NCI-H446 treated with DMSO at 0.1 percent for 48 hours (cell line): ENCODE data around the gene GATD1.

Source experiments
- DNase-seq: peaks from one replicate; lab custom pipeline; 2025; lab: John Stamatoyannopoulos, UW

GATD1 gene

DNA sequence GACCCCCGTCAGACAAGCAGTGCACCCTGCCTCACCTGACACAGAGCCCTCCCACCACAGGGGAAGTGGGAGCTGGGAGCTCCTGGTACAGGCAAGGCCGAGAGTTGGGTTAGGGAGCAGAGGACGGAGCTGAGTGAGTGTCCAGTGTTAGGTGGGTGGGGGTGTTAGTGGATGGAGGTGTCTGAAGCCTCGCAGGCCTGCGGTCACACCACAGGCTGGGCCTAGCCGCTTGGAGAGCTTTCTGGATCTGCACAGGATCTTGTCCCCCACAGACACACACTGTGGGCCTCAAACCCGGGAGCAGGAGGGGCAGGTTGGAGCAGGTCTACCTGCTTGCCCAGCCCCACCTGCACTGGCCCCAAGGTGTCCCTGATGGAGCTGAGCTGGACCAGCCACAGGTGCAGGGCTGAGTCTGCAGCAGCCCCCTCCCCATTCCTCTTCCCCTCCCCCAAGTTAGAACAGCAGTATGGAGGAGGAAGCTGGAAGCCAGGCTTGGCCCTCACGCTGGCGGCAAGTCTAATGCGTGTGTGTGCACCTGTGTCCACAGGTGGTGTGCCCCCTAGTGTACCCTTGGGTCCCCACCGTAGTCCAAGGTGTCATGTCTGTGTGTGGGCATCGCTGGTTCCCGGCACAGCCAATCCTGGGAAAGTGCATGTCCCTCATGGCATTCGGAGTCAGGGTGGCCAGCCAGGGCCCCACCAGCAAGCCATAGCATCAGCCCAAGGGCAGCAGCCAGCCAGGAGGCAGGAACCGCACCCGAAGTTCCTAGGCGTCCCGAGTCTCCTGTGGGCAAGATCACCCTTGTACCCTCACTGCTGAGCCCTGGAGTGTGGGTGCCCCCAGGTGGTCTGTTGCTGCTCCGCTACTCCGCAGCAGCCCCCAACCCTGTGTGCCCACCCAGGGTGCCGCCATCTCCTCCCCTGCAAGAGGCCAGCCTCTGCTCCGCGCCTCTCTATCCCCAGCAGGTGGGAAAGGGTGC, 2.0 kb upstream of the GATD1 start:
- DNase-seq, result no peak

DNA sequence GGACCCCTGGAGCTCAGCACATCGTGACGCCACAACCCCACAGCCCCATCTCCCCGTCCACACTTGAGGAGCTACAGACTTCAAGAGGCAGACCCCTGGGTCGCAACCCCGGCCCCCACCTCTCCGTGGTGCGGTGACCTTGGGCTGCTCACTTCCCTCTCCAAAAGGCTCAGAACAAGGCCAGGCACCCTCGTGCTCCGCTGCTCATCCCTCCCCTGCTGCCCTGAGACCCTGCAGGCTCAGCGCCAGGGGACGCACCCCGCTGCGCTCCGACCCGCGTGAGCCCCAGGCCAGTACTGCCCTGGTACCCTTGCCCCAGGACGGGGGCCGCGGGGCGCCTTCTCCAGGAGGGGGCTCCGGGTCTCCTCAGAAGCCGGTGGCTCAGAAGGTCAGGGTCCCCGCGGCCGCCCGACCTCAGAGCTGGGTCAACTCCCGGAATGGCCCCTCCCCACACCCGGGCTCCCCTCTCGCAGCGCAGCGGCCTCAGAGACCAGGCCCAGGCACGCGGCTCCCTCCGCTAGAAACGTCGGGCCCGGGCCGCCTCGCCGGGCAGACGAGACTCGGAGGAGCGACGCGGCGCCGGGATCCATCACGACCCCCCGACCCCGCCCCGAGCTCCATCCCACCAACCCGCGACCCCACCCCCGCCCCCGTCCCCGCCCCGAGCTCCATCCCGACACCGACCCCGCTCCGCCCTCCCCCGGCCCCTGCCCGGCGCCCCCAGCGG, 563 bp downstream of the GATD1 start:
- DNase-seq, result no peak

DNA sequence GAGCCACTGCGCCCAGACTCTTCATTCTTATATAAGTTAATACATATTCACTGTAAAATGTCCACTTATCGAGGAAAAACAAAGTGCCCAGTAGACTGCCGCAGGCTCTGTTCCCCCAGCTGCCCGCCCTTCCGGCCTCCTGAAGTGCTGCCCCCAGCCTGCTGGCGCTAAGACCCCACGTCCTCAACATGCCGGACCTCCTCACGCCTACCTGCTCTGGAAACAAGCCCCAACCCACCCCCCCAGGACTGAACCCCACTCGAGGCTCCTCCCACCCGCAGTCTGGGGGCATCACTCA, 1.1 kb downstream of the GATD1 start:
- DNase-seq, result no peak

GRCh38 chr11:774873-775592, 2.3 kb downstream of the GATD1 start:
- no peak for DNase-seq

DNA sequence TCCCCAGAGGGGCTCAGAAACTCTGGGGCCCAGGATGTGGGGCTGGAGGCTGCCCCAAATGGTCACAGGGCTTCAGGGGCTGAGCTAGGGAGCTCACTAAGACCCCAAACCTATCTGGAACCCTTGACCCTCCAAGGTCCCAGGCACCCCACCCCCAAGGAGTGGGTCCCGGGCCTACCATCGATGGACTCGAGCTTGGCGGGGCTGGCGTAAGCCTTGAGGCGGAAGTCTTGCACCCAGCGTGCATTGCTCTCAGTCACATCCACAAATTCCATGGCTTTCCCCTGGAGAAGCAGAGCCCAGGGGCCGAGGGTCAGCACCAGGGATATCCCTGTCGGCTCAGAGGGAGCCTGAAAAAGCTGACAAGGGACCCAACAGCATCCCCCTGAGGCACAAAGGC, 3.5 kb downstream of the GATD1 start:
- DNase-seq, result no peak

GRCh38 chr11:773425-773824, 3.9 kb downstream of the GATD1 start:
- DNase-seq, result no peak

DNA sequence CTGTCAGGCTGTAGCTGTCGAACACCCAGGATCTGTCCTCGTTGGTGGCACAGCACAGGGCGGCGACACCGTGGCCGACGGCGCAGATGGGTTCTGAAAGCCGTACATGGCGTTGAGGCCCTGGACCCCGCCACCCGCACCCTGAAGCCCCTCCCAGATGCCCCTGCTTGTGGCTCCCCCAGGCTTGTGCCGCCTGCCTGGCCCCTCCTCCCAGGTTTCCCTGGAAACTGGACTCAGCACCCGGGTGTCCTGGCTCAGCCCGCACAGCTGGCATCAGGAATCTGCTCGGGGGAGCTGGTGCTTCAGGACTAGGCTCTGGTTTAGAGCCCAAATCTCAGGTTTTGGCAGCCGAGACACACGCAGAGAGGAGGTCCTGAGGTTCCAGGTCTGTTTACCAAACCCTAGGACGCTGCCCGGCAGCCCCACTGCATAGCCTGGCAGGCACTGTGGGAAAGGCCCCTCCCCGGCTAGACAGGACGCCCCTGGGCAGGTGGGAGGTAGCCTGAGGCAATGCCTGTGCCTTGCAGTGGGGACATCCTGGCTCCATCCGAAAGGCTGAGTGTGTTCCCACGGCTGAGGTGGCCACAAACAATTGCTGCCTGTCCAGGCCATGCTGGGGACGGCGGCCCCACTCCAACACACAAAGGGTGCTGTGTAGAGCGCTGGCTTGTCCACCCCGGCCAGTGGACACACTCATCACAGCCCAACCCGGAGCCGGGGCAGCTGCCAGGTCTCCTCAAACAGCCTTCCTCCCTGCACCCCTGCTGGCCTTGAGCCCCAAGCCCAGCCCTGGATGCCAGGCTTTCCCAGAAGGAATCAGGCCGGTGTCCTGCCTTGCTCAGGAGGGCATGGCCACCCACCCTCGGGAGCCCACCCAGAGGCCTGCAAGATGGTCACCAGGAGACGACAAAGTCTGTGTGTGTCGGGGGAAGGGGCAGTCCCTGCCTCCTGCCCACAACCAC, 4.6 kb downstream of the GATD1 start:
- no peak for DNase-seq

DNA sequence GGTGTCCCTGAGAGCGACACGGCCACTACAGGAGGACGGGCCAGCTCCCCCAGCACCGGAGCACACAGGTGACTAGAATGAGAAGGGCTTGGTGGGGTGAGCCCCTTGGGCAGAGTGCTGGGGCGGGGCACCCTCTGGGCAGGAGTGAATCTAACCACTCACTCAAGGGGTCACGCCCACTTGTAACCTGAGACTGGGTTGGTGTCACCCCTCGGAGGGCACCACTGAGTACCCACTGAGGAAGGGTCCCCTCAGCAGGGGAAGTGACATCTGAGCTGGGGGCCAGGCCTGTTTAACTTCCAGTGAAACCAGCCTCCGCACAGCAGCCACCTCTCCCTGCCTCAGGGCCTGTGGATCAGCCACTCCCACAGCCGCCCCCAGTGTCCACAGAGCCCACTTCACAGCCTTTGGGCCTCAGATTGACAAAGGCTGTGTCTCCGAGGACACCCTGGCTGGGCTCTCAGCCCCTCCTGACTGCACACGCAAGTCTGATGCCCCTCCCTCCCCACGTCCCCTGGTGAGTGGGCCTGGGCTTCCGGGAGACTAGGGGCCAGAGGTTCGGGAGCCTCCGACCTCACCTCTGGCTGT, 5.6 kb downstream of the GATD1 start:
- DNase-seq, result no peak

- DNase-seq, result no peak
Observed at GRCh38 chr11:770642-771616, 6.4 kb downstream of the GATD1 start.

DNA sequence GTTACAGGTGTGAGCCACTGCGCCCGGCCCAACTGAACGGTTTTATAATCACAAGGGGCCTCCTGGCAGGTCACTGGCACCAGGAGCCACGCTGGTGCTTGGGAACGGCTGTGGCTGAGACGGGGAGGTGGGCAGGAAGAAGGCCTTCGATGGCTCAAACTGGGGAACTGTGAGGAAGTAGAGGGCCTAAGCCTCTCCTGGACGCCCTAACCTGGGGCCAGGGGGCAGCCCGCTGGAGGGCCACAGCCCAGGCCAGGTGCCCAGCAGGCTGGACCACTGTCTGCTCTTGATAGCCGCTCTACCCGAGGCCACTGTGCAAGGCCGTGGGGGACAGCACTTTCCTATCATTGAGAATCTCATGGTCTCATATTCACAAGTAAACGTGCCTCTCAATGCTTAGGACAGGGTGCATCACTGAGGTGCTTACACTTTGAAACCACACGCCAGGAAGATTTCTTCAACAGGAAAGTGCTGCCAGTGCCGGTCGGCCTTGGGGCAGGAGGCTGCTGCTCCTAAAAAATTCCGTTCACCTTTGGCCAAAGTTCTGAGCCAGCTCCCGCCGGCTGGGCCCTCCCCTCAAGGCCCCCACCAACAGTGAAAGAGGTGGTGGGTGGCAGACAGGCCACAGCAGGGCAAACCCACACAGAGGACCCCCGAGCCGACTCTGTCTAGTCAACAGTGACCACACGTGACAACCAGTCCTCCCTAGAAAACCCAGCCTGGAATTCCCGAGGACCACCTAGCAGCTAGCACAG, 7.2 kb downstream of the GATD1 start:
- no peak for DNase-seq

- DNase-seq, result no peak
Observed at GRCh38 chr11:767238-767637, 10.0 kb downstream of the GATD1 start.

DNA sequence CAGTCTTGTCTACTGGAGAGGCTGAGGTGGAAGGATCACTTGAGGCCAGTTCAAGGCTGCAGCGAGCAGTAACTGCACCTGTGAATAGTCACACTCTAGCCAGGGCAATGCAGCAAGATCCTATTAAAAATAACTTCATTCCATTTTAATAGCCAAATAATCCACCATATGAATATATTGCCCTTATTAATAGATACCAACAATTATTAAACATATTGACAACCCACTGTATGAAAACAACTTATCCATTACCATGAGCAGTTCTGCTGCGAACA, 10.4 kb downstream of the GATD1 start:
- DNase-seq, result no peak

DNA sequence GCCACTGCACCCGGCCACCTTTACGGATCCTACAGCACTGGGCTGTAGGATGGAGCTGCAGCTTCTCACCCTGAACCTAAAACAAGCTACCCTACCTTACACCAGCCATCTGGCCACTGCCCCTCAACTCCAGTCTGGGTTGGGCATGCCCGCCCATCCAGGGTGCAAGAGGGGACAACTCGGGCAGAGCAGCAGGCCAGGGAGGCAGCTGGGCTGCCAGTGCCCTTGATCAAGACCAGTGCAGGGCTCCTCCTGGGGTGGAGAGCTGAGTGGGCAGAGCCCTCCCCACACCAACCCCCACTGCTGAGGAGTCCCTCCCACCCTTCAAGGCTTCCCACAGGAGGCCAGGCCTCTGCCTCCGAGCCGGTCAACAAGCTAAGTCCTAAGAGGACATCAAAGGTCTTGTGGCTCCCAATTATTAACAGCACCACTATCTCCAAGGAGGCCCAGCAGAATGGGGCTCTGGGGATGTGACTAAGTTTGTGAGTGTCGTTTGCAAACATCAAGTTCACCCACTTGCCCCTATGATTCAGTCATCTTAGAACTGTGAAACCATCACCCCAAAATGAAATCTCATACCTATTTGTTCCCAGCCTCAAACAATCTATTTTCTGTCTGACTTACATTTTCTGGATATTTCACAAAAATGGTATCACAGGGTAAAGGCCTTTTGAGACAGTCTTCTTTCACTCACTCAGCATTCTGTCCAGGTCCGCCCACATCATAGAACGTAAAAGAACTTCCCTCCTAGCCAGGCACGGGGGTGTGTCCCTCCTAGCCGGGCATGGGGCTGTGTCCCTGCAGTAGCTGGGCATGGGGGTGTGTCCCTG, 11.0 kb downstream of the GATD1 start:
- DNase-seq, result no peak

- no peak for DNase-seq
Observed at GRCh38 chr11:765802-766091, 11.5 kb downstream of the GATD1 start.

- no peak for DNase-seq
Observed at GRCh38 chr11:765025-765801, 12.1 kb downstream of the GATD1 start.

- no peak for DNase-seq
Observed at GRCh38 chr11:764322-765024, 12.8 kb downstream of the GATD1 start.

DNA sequence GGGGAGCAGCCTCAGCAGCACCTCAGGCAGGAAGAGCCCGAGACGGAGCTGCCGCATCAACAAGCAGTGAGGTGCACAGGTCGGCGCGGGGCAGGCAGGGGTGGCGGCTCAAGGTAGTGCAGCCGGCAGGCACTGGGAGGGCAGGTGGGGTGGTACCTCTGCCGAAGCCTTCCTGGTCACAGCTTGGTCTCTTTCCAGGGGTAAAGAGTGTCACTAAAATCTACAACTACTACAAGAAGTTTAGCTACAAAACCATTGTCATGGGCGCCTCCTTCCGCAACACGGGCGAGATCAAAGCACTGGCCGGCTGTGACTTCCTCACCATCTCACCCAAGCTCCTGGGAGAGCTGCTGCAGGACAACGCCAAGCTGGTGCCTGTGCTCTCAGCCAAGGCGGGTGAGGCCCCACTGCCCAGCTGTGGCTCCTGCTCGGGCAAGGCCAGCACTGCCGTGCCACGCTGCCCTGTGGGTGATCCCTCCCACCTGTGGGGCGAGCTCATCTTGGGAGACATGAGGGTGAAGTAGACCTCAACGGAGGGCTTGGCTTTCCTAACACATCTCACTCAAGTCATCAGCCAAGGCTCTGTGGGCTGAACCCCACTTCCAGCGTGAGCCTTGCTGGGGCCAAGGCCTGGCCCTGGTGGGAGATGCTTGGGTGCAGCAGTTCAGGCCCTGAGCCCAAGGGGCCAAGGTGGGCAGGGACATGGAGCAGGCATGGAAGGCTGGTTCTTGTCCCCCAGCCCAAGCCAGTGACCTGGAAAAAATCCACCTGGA, 13.6 kb downstream of the GATD1 start:
- no peak for DNase-seq
